Measurements from ENCODE around the gene TUB. TPM values are rescaled to one million over a fixed set of nuclear protein-coding genes. Genes with fewer than 3 reads are reported as not detected.

Gene TUB
- total RNA-seq, 1 experiment from 2014 or later = 2.2 TPM

GRCh38 chr11:8034604-8035190 is 46.3 kb upstream of the TUB start:
- Mint-ChIP-seq H3K27me3 (ENCODE audit: unreplicated experiment) (peaks cover 85% of the 10 kb centered on the region), H3K27ac (ENCODE audit: unreplicated experiment) (no peak overlapping the region), H3K36me3 (ENCODE audit: insufficient read depth, unreplicated experiment) (no peaks in the 10 kb centered on the region), H3K9me3 (ENCODE audit: low read depth, unreplicated experiment) (no peaks in the 10 kb centered on the region), H3K4me3 (ENCODE audit: low read depth, unreplicated experiment) (no peak overlapping the region), H3K4me1 (ENCODE audit: low read depth, unreplicated experiment) (peaks cover 9% of the 10 kb centered on the region)
- CTCF ChIA-PET = interaction anchor here (1.1 to 5.0 kb wide), 2 partner anchors 62 to 64 kb away, joined by 3 to 59 read pairs; no protein-coding TSS in a partner anchor
- intact Hi-C loops (cut with micrococcal nuclease; ENCODE audit: unreplicated experiment) = no loop called here
- TF ChIP-seq CTCF (IDR thresholded peaks at IDR 0.05; ENCODE audit: unreplicated experiment) = no peak
- no peak for DNase-seq
- no TSS peak for BruUV-seq (replicated peaks)

GRCh38 chr11:8035200-8035855 is 45.7 kb upstream of the TUB start:
- Mint-ChIP-seq H3K4me3 (ENCODE audit: low read depth, unreplicated experiment) (no peak overlapping the region), H3K4me1 (ENCODE audit: low read depth, unreplicated experiment) (peaks cover 9% of the 10 kb centered on the region), H3K9me3 (ENCODE audit: low read depth, unreplicated experiment) (no peaks in the 10 kb centered on the region), H3K36me3 (ENCODE audit: insufficient read depth, unreplicated experiment) (no peaks in the 10 kb centered on the region), H3K27ac (ENCODE audit: unreplicated experiment) (no peak overlapping the region), H3K27me3 (ENCODE audit: unreplicated experiment) (peaks cover 83% of the 10 kb centered on the region)
- TF ChIP-seq CTCF (IDR thresholded peaks at IDR 0.05; ENCODE audit: unreplicated experiment) = no peak
- CTCF ChIA-PET = interaction anchor here (5.0 kb wide), 1 partner anchor 64 kb away, joined by 59 read pairs; no protein-coding TSS in a partner anchor
- intact Hi-C loops (cut with micrococcal nuclease; ENCODE audit: unreplicated experiment) = no loop called here
- BruUV-seq (replicated peaks) = no TSS peak
- DNase-seq = no peak

- Mint-ChIP-seq H3K9me3 (ENCODE audit: low read depth, unreplicated experiment) (no peaks in the 10 kb centered on the region), H3K27ac (ENCODE audit: unreplicated experiment) (no peak overlapping the region), H3K4me1 (ENCODE audit: low read depth, unreplicated experiment) (peaks cover 9% of the 10 kb centered on the region), H3K36me3 (ENCODE audit: insufficient read depth, unreplicated experiment) (no peaks in the 10 kb centered on the region), H3K27me3 (ENCODE audit: unreplicated experiment) (peaks cover 77% of the 10 kb centered on the region), H3K4me3 (ENCODE audit: low read depth, unreplicated experiment) (no peak overlapping the region)
- no TSS peak for BruUV-seq (replicated peaks)
- intact Hi-C loops (cut with micrococcal nuclease; ENCODE audit: unreplicated experiment) = no loop called here
- TF ChIP-seq CTCF (IDR thresholded peaks at IDR 0.05; ENCODE audit: unreplicated experiment) = no peak
- DNase-seq = no peak
- CTCF ChIA-PET = no interaction called here
Observed at GRCh38 chr11:8036002-8036802, 44.8 kb upstream of the TUB start.

- no peak for TF ChIP-seq CTCF (IDR thresholded peaks at IDR 0.05; ENCODE audit: unreplicated experiment)
- Mint-ChIP-seq H3K9me3 (ENCODE audit: low read depth, unreplicated experiment) (no peaks in the 10 kb centered on the region), H3K27ac (ENCODE audit: unreplicated experiment) (no peak overlapping the region), H3K4me1 (ENCODE audit: low read depth, unreplicated experiment) (peaks cover 9% of the 10 kb centered on the region), H3K27me3 (ENCODE audit: unreplicated experiment) (peaks cover 81% of the 10 kb centered on the region), H3K36me3 (ENCODE audit: insufficient read depth, unreplicated experiment) (no peaks in the 10 kb centered on the region), H3K4me3 (ENCODE audit: low read depth, unreplicated experiment) (no peak overlapping the region)
- no peak for DNase-seq
- CTCF ChIA-PET = no interaction called here
- intact Hi-C loops (cut with micrococcal nuclease; ENCODE audit: unreplicated experiment) = no loop called here
- BruUV-seq (replicated peaks) = no TSS peak
Observed at GRCh38 chr11:8036986-8037385, 44.0 kb upstream of the TUB start.

All from Calu3 (cell line).